ENCODE measurements around the gene PAIP2. TPM values are rescaled to one million over a fixed set of nuclear protein-coding genes. Genes with fewer than 3 reads are reported as not detected.
A peak's percentile ranks its signal among the peaks of the same experiment; 100 is the strongest.

Gene PAIP2
- total and polyA plus RNA-seq, 5 donors = 125 to 183 (median 156) TPM

DNA sequence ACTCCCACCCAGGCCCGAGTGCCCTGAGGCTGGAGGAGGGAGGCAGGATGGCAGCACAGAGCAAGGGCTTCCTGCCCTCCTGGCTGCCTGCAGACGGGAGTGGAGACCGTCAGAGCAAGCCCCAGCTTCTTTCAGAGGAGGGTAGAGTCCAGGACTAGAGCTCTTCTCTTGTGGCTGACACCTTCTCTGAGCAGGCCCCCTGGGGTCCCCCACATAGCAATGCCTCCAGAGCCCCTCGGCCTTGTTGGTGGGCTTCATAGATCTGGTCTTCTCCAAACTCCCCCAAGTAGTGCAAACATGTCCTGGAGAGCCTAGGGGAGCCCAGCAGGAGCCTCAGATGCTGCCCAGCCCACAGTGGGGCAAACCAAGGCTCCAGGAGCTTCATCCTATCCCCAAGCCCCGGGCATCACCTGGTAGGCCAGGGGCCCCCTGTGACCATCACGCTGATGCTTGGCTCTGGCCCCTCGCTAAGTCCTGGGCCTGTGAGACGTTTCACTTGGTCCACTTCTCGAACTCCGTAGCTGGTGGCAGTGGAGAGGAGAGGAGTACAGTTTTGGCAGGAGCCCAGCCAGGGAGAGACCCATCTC is 46.0 kb downstream of the PAIP2 start:
- H3K27ac ChIP-seq (ENCODE audit: low read length) = no peak overlapping the region
- DNase-seq (peak in 1 of 3 donors; percentile 41), ATAC-seq (no peak)
- no peak overlapping the region for H3K4me3 ChIP-seq (ENCODE audit: low read length)
- H3K4me1 ChIP-seq (ENCODE audit: control insufficient read depth, insufficient read depth, low read length) = peaks cover 5% of the 10 kb centered on the region
- intact Hi-C loops (cut with DNase I) = no loop called here
- H3K27me3 ChIP-seq (ENCODE audit: control insufficient read depth, insufficient read depth) = no peaks in the 10 kb centered on the region
- no peaks in the 10 kb centered on the region for H3K9me3 ChIP-seq (ENCODE audit: control insufficient read depth, low read length)
- 60% methylated on average over 10 of the region's 10 CpGs for WGBS

DNA sequence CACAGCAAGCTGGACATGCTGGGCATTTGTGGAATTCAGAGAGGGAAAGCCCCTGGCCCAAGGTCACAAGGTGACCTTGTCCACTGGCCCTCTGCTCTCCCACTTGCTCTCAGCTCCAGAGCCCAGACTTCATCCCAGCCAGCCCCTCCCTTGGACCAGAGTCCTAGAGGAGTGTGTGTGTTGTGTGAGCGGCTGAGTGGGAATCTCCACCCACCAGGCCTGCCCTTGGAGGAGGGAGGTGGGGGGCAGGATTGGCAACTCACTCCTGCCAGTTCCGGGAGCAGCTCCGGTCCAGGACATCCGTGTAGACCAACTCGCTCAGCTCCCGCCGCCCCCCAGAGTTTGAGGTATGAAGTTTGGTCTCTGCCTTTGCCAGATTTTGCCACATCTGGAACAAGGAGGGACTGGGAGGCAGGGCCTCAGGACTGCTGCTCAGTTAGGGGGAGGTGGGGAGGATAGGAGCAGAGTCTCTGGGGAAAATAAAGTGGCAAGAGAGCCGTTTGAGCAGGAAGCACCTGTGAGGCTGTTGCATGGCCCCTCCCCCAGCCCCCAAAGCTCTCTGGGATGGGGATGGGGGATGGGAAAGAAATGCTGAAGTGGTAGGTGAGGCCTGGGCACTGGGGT is 46.7 kb downstream of the PAIP2 start:
- no peak overlapping the region for H3K4me3 ChIP-seq (ENCODE audit: low read length)
- H3K27me3 ChIP-seq (ENCODE audit: control insufficient read depth, insufficient read depth) = no peaks in the 10 kb centered on the region
- no peaks in the 10 kb centered on the region for H3K9me3 ChIP-seq (ENCODE audit: control insufficient read depth, low read length)
- 13% methylated on average over 8 of the region's 8 CpGs for WGBS
- peaks cover 5% of the 10 kb centered on the region for H3K4me1 ChIP-seq (ENCODE audit: control insufficient read depth, insufficient read depth, low read length)
- peak; percentile 48 to 77 (median 77) for DNase-seq
- intact Hi-C loops (cut with DNase I) = no loop called here
- ATAC-seq = peak; percentile 28 to 50
- no peak overlapping the region for H3K27ac ChIP-seq (ENCODE audit: low read length)

DNA sequence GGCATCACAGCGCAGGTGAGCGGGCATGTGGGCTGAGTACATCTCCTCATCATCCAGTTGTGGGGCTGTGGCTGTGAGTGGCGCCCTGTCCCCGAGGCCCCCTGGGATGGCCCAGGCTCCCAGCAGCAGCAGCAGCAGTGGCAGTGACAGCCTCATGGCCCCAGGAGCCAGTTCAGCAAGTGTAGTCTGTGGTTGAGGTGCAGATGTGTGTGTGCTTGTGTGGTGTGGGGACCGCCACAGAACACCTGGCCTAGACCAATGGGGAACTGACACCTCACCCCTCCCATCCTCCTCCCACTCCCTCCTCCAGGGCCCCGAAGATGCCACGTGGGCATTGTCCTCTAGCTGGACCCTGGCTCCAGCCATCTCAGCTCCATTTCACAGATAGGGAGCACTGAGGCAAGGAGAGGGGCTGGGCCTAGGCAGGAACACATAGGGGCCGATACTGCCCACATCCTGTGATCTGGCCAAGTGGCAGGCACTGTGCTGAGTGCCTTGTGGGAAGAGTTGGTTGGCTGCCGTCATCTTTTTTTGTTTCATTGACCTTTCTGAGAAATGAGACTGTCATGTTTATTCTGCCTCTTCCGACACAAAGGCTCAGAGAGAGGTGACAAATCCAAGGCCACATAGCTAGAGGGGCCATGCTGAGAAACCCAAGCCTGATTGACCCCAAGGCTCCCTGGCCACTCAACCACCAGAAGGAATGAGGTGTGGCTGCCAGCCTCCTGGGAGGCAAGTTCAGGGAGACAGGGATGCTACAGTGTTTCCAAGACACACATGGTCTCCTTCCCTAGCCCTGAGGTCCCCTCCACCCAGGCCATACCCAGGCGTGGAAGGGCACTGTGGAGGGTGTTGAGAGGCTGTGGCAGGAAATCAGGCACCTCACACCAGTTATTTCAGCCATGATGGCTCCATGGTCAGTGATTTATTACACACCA is 48.3 kb downstream of the PAIP2 start, which contains the start of gene MZB1:
Gene MZB1, minus strand, starts transcription at position 213 of the 938 bp plus-strand sequence. Its CDS starts 57 bp downstream, at position 156.
- ATAC-seq (no peak), DNase-seq (peak in 1 of 3 donors; percentile 61)
- Histone ChIP-seq H3K4me3 (ENCODE audit: low read length) (no peak within 1 kb of the TSS), H3K27me3 (ENCODE audit: control insufficient read depth, insufficient read depth) (no peaks in the 10 kb centered on the region), H3K9me3 (ENCODE audit: control insufficient read depth, low read length) (no peaks in the 10 kb centered on the region), H3K27ac (ENCODE audit: low read length) (no peak within 1 kb of the TSS), H3K4me1 (ENCODE audit: control insufficient read depth, insufficient read depth, low read length) (peaks cover 4% of the 10 kb centered on the region)
- WGBS = 77% methylated on average over 11 of the region's 11 CpGs
- intact Hi-C loops (cut with DNase I) = no loop called here

DNA sequence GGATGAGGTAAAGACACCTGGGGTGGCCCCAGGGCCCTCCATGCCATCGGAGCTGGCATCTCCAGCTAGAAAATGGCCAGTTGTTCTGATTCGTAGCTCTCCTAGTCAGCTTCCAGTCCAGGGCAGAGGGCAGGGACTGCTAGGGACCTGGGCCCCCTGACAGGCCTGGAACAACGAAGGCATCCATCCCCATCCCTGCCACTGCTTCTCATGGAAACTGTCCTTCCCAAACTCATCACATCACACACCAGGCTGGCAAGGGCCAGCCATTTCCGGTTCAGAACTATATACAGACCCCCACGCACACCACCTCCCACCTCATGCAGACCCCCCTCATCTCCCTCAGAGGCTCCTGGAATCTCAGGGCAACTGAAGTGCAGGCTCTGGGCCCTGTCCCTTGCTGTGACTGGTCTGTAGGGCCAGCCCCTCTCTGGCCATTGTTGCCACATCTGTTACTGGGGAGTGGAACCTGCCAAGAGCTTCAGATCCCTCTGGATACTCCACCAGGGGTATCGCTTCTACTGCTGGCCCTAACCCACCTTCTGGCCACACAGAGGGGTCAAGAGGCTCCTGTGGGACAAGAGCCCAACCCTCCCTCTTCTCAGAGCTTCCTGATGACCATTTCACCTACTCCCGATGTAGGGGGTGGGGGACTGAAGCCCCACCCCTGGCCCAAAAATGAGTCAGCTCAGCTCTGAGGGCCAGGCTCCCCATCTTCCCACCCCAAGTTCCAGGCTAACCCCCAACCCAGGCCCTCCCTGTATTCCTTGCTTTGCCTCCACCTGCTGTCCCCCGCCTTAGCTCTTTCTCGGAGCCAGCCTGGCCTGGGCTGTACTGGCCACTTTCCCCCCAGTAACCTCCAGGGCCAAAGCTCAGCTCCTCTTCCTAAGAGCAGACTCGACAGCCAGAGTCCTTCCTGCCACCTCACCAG is 49.2 kb downstream of the PAIP2 start:
- Histone ChIP-seq H3K4me3 (ENCODE audit: low read length) (no peak overlapping the region), H3K27ac (ENCODE audit: low read length) (no peak overlapping the region), H3K27me3 (ENCODE audit: control insufficient read depth, insufficient read depth) (no peaks in the 10 kb centered on the region), H3K4me1 (ENCODE audit: control insufficient read depth, insufficient read depth, low read length) (peaks cover 4% of the 10 kb centered on the region), H3K9me3 (ENCODE audit: control insufficient read depth, low read length) (no peaks in the 10 kb centered on the region)
- no peak for ATAC-seq
- DNase-seq = peak in 1 of 3 donors; percentile 24
- WGBS = 57% methylated on average over 10 of the region's 10 CpGs
- intact Hi-C loops (cut with DNase I) = no loop called here

DNA sequence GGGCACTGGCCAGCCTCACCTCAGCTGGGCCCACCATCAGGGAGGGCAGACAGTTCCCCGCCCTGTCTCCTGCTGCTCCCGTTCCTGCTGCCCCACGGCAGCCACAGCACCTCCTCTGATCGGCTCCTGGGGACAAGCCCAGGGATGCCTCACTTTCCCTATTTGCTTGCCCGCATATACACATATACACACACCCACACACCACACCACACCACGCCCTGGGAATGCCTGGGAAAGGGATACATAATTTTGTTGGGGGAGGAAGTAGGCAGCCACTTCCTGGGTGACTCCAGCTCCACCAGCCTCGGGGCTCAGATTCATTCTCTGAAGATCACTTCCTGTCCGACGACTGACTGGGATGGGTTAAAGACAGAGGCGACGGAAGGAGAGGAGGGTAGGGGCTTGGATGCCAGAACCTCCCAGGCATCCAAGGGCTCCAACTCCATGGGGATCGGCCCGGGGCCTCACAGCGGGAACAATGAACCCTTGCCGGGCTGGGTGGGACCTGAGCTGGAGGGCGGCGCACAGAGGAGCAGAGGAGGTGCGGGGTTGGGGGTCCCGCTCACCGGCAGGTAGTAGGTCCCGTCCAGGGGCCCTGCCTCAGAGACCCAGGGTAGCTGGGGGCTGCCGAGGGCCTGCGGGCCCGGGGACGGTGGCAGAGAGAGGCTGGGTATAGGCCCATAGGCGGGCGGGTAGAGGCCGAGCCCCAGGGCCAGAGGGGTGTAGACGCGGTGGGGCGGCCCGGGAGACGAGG is 50.1 kb downstream of the PAIP2 start:
- Histone ChIP-seq H3K4me1 (ENCODE audit: control insufficient read depth, insufficient read depth, low read length) (peaks cover 8% of the 10 kb centered on the region), H3K9me3 (ENCODE audit: control insufficient read depth, low read length) (no peaks in the 10 kb centered on the region), H3K27me3 (ENCODE audit: control insufficient read depth, insufficient read depth) (no peaks in the 10 kb centered on the region), H3K27ac (ENCODE audit: low read length) (no peak overlapping the region), H3K4me3 (ENCODE audit: low read length) (peak overlapping the region; percentile 8)
- WGBS = 46% methylated on average over 33 of the region's 33 CpGs
- ATAC-seq (no peak), DNase-seq (peak in 1 of 3 donors; percentile 43)
- intact Hi-C loops (cut with DNase I) = loop anchor here in 1 of 4 donors (2.0 kb wide), 1 partner anchor 23 kb away; no protein-coding TSS in a partner anchor

DNA sequence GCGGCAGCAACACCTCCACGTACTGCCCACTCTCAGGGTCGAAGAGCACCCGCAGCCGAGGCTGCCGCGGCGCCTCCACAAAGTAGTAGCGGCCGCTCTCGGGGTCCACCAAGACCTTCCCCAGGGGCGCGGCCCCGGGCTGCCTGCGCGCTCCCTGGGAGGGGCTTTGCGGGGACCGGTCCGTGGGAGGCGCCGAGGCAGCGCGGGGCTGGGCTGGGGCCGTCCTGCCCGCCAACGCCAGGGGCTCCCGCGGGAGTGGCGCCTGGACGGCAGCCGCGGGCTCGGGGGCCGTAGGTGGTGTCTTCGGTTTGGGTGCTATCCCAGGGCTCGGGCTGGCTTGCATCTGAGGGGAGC is 50.6 kb downstream of the PAIP2 start:
- Histone ChIP-seq H3K4me3 (ENCODE audit: low read length) (peak overlapping the region; percentile 8), H3K4me1 (ENCODE audit: control insufficient read depth, insufficient read depth, low read length) (peaks cover 8% of the 10 kb centered on the region), H3K9me3 (ENCODE audit: control insufficient read depth, low read length) (no peaks in the 10 kb centered on the region), H3K27me3 (ENCODE audit: control insufficient read depth, insufficient read depth) (no peaks in the 10 kb centered on the region), H3K27ac (ENCODE audit: low read length) (no peak overlapping the region)
- no peak for DNase-seq
- 26% methylated on average over 36 of the region's 36 CpGs for whole genome bisulfite sequencing
- no peak for ATAC-seq
- intact Hi-C loops (cut with DNase I) = loop anchor here in 1 of 4 donors (2.0 kb wide), 1 partner anchor 22 kb away; no protein-coding TSS in a partner anchor

DNA sequence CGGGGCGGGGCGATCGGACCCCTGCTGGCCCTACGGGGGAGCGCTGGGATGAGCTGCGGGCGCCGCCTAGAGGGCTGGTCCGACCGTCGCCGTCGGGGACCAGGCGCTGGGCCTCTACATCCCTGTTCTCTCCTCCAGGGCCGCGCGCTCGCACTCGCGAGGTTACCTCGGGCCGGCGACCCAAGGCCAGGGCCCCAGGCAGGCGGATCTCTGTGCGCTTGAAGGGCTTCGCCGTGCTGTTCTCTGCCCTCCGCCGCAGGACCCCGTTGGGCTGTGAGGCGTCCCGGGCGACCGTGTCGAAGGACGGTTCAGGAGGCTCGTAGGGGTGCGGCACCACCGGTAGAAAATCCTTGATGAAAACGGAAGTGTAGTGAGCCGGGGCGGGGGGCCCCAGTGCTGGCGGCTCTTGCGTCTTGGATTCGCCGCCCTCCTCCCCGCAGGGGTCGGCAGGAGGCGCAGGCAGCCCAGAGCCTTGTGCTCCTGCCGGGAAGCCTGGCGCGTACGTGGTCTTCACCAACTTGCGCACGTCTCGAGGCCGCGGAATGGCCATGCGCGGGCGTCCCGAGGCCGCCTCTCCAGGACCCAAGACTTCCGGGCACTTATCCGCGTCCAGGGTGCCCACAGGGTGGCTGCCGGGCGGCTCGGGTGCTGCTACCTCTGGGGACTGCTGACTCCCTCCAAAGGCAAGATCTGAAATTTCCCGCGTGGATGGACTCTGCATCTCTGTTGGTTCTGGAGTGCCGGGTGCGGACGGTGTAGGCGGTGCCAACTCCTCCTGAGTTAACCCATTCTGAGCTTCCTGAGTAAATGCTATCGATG is 51.2 kb downstream of the PAIP2 start:
- Histone ChIP-seq H3K27me3 (ENCODE audit: control insufficient read depth, insufficient read depth) (no peaks in the 10 kb centered on the region), H3K9me3 (ENCODE audit: control insufficient read depth, low read length) (no peaks in the 10 kb centered on the region), H3K4me3 (ENCODE audit: low read length) (peak overlapping the region; percentile 57), H3K27ac (ENCODE audit: low read length) (peak overlapping the region; percentile 93), H3K4me1 (ENCODE audit: control insufficient read depth, insufficient read depth, low read length) (peaks cover 7% of the 10 kb centered on the region)
- 19% methylated on average over 77 of the region's 77 CpGs for WGBS
- intact Hi-C loops (cut with DNase I) = loop anchor here in 1 of 4 donors (2.0 kb wide), 1 partner anchor 22 kb away; no protein-coding TSS in a partner anchor
- peak; percentile 3 to 23 for ATAC-seq
- peak; percentile 59 to 82 (median 81) for DNase-seq

DNA sequence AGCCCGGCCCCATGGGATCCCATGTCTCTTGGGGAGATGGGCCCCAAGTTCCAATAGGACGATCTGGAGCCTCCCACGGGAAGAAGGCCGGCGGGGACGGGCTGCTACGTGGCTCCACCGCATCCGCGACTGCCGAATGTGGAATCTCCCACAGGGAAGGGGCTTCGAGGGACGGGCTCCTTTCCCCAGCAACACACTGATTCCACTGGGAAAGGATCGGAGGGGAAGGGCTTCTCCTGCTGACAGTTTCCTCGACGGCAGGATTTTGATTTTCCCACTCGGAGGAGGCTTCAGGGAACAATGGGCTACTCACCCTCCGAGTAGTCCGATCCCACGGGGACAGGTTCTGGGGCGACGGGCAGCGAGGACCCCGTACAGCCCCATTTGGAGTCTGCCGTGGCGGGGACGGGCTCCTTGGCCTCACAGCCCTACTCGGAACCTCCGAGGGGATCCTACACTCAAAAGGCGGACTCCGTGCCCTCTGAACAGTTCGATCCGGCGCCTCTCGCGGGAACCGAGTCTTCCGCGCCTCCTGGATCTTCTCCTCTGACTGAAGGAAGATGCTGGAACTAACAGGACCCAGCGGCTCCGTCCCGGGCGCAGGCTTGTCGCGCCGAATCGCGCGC is 52.0 kb downstream of the PAIP2 start:
- Histone ChIP-seq H3K4me1 (ENCODE audit: control insufficient read depth, insufficient read depth, low read length) (peaks cover 4% of the 10 kb centered on the region), H3K4me3 (ENCODE audit: low read length) (peak overlapping the region; percentile 57), H3K9me3 (ENCODE audit: control insufficient read depth, low read length) (no peaks in the 10 kb centered on the region), H3K27me3 (ENCODE audit: control insufficient read depth, insufficient read depth) (no peaks in the 10 kb centered on the region), H3K27ac (ENCODE audit: low read length) (peak overlapping the region; percentile 93)
- intact Hi-C loops (cut with DNase I) = loop anchor here in 1 of 4 donors (2.0 kb wide), 1 partner anchor 21 kb away; no protein-coding TSS in a partner anchor
- no peak for ATAC-seq
- WGBS = 16% methylated on average over 49 of the region's 49 CpGs
- DNase-seq = no peak
